Muscle layer of colon (tissue), 2 donors: ENCODE results near the gene AFAP1L2.

Experiments
- H3K27ac ChIP-seq: one replicate; pipeline ENCODE4 v1.7.0; 2013; ENCODE audit warnings: low read depth, mild to moderate bottlenecking, low read length, moderate library complexity
- H3K27me3 ChIP-seq, 2 donors: one replicate each; pipeline ENCODE4 v1.7.0; 2013; ENCODE audit warnings: low read length in 2 of 2, mild to moderate bottlenecking in 2 of 2; ENCODE audit not compliant: insufficient read depth in 2 of 2, control insufficient read depth in 1 of 2
- H3K36me3 ChIP-seq: one replicate; pipeline ENCODE4 v1.7.0; 2013; ENCODE audit warnings: mild to moderate bottlenecking, low read length; ENCODE audit not compliant: insufficient read depth
- H3K4me1 ChIP-seq: one replicate; pipeline ENCODE4 v1.7.0; 2013; ENCODE audit warnings: mild to moderate bottlenecking, low read length; ENCODE audit not compliant: insufficient read depth
- H3K4me3 ChIP-seq, 2 donors: one replicate each; pipeline ENCODE4 v1.7.0; 2013; ENCODE audit warnings: low read length in 2 of 2, low read depth in 1 of 2, mild to moderate bottlenecking in 1 of 2, moderate library complexity in 1 of 2
- H3K9ac ChIP-seq: one replicate; pipeline ENCODE4 v1.7.0; 2013; ENCODE audit warnings: low read length
- H3K9me3 ChIP-seq: one replicate; pipeline ENCODE4 v1.7.0; 2013; ENCODE audit warnings: mild to moderate bottlenecking, low read length
- donor health status: abdominal sarcoma.
- donor health status: Adenocarcinoma of cecum.

Gene AFAP1L2

GRCh38 chr10:114404171-114405010, at the start of gene AFAP1L2:
AFAP1L2 (minus strand) TSS chr10:114404502; CDS start chr10:114404455, 47 bp downstream.
- H3K27me3 ChIP-seq = peaks cover 0 to 9% of the 10 kb centered on the region in 2 donors
- H3K36me3 ChIP-seq = no peaks in the 10 kb centered on the region
- peaks cover 41% of the 10 kb centered on the region for H3K4me1 ChIP-seq
- H3K27ac ChIP-seq = peak within 1 kb of the TSS; percentile 56
- peak within 1 kb of the TSS; percentile 59 to 64 for H3K4me3 ChIP-seq
- peak within 1 kb of the TSS; percentile 34 for H3K9ac ChIP-seq
- no peaks in the 10 kb centered on the region for H3K9me3 ChIP-seq

- Histone ChIP-seq H3K27me3 (no peaks in the 10 kb centered on the region), H3K36me3 (no peaks in the 10 kb centered on the region), H3K4me3 (no peak overlapping the region), H3K9ac (no peak overlapping the region), H3K9me3 (no peaks in the 10 kb centered on the region), H3K4me1 (no peaks in the 10 kb centered on the region), H3K27ac (no peak overlapping the region)
Measured at GRCh38 chr10:114453576-114453975, 49.3 kb upstream of the AFAP1L2 start.

DNA sequence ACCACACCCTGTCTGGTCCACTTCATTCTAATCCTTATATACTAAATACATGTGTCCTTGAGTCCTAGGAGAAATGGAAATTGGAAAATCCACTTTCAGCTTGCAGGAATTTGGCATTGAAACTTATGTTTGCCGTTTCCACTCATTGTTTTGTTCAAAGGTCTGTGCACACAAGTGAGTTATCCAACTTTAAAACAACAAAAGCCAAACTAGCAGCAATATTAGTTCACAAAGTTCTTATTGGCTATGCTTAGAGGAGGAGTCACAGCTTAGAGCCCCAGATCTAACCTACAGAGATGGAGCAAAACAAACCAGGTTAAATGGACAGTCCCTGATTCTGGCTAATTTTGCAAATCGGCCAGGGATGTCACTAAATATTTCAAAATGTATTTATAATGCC, 44.6 kb upstream of the AFAP1L2 start:
- Histone ChIP-seq H3K36me3 (no peaks in the 10 kb centered on the region), H3K4me3 (no peak overlapping the region), H3K9ac (no peak overlapping the region), H3K27ac (no peak overlapping the region), H3K27me3 (no peaks in the 10 kb centered on the region), H3K4me1 (no peaks in the 10 kb centered on the region), H3K9me3 (no peaks in the 10 kb centered on the region)

DNA sequence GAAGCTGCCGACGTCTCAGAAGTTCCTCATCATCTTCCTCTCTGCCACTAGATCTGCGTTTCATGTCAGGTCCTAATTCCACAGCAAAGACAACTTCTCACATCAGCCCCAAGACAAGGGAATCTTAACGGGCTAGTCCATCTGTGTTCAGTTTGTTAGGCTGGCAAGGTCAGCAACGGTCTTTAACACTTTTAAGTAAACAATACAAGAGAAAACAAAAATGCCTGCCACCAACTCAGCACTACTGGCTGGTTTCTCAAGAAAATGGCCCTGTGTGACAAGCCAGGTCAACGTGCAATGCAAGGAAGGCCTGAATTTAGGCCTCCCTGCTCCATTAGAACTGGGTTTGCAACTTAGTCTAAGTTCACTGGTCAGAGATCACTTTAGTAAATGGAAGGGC, 41.0 kb upstream of the AFAP1L2 start:
- peaks cover 5% of the 10 kb centered on the region for H3K36me3 ChIP-seq
- no peaks in the 10 kb centered on the region for H3K9me3 ChIP-seq
- H3K27me3 ChIP-seq = no peaks in the 10 kb centered on the region
- H3K4me1 ChIP-seq = no peaks in the 10 kb centered on the region
- H3K4me3 ChIP-seq = no peak overlapping the region
- H3K27ac ChIP-seq = no peak overlapping the region
- H3K9ac ChIP-seq = no peak overlapping the region

GRCh38 chr10:114444819-114445218, 40.5 kb upstream of the AFAP1L2 start:
- H3K9ac ChIP-seq = no peak overlapping the region
- no peak overlapping the region for H3K4me3 ChIP-seq
- H3K27me3 ChIP-seq = no peaks in the 10 kb centered on the region
- H3K36me3 ChIP-seq = peaks cover 10% of the 10 kb centered on the region
- H3K9me3 ChIP-seq = no peaks in the 10 kb centered on the region
- H3K4me1 ChIP-seq = no peaks in the 10 kb centered on the region
- no peak overlapping the region for H3K27ac ChIP-seq

GRCh38 chr10:114442091-114442630, 37.9 kb upstream of the AFAP1L2 start:
- Histone ChIP-seq H3K4me3 (no peak overlapping the region), H3K4me1 (no peaks in the 10 kb centered on the region), H3K36me3 (peaks cover 21% of the 10 kb centered on the region), H3K27ac (no peak overlapping the region), H3K27me3 (no peaks in the 10 kb centered on the region), H3K9me3 (no peaks in the 10 kb centered on the region), H3K9ac (no peak overlapping the region)

- Histone ChIP-seq H3K9me3 (no peaks in the 10 kb centered on the region), H3K27me3 (no peaks in the 10 kb centered on the region), H3K36me3 (peaks cover 21% of the 10 kb centered on the region), H3K27ac (no peak overlapping the region), H3K9ac (no peak overlapping the region), H3K4me3 (no peak overlapping the region), H3K4me1 (no peaks in the 10 kb centered on the region)
Measured at GRCh38 chr10:114441107-114441506, 36.8 kb upstream of the AFAP1L2 start.

DNA sequence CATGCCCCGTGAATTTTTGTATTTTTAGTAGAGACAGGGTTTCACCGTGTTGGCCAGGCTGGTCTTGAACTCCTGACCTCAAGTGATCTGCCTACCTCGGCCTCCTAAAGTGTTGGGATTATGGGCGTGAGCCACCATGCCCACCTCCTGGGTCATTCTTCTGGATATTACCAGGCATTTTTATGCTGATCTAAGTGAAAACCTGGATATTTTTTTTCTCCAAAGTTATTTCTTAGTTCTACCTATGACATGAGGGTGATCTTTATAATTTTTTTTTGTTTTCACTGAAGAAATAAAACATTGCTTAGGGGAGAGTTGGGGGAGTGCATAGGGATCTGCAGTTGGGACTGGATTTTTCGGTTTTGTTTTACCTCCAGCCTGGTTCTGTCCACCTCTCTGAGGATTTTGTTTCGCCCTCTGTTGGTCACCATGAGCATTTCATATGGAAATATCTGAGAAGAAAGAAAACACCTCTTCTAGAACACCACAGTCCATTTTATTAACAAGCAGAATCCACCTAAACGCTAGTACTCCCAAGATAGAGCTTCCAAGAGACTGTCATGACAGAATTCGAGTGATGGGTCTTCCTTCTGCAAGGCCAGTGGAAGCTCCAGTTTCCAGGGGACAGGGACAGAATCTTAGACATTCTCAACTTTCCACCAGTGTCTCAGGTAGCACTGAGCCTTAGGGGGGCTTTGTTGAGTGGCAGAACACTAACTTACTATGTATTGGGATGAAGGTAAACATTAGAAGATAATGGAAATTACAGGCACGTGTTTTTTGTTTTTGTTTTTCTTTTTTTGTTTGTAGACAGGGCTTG, 33.4 kb upstream of the AFAP1L2 start:
- Histone ChIP-seq H3K9ac (no peak overlapping the region), H3K27me3 (no peaks in the 10 kb centered on the region), H3K4me1 (no peaks in the 10 kb centered on the region), H3K27ac (no peak overlapping the region), H3K9me3 (no peaks in the 10 kb centered on the region), H3K4me3 (no peak overlapping the region), H3K36me3 (peaks cover 21% of the 10 kb centered on the region)

GRCh38 chr10:114436941-114437340, 32.6 kb upstream of the AFAP1L2 start:
- H3K9ac ChIP-seq = no peak overlapping the region
- H3K27ac ChIP-seq = no peak overlapping the region
- H3K9me3 ChIP-seq = no peaks in the 10 kb centered on the region
- no peaks in the 10 kb centered on the region for H3K27me3 ChIP-seq
- no peak overlapping the region for H3K4me3 ChIP-seq
- H3K4me1 ChIP-seq = no peaks in the 10 kb centered on the region
- peaks cover 21% of the 10 kb centered on the region for H3K36me3 ChIP-seq

DNA sequence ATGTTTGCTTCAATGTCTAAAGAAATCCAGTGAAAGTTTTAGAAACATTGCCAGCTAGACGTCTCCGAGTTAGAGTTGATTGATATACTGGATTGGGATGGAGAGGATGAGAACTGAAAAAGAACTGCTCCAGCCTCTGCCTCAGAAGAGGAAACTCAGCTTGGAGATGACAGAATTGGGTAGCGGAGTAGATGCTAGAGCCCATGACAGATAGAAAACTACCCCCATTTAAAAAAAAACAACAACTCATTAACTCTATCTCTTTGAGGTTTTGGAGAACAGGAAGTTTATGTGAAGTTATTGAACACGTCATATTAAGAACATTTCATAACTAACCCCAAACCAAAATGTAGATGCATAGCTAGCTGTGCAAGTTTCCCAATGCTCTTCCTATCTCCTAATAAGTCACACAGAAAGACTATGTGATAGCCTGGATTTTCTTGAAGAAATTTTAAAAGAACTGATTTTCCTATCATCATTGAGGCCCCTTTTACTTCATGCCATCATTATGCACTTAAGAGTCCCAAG, 28.3 kb upstream of the AFAP1L2 start:
- no peaks in the 10 kb centered on the region for H3K4me1 ChIP-seq
- H3K27ac ChIP-seq = no peak overlapping the region
- H3K9ac ChIP-seq = no peak overlapping the region
- H3K36me3 ChIP-seq = no peaks in the 10 kb centered on the region
- H3K27me3 ChIP-seq = no peaks in the 10 kb centered on the region
- H3K9me3 ChIP-seq = no peaks in the 10 kb centered on the region
- no peak overlapping the region for H3K4me3 ChIP-seq

DNA sequence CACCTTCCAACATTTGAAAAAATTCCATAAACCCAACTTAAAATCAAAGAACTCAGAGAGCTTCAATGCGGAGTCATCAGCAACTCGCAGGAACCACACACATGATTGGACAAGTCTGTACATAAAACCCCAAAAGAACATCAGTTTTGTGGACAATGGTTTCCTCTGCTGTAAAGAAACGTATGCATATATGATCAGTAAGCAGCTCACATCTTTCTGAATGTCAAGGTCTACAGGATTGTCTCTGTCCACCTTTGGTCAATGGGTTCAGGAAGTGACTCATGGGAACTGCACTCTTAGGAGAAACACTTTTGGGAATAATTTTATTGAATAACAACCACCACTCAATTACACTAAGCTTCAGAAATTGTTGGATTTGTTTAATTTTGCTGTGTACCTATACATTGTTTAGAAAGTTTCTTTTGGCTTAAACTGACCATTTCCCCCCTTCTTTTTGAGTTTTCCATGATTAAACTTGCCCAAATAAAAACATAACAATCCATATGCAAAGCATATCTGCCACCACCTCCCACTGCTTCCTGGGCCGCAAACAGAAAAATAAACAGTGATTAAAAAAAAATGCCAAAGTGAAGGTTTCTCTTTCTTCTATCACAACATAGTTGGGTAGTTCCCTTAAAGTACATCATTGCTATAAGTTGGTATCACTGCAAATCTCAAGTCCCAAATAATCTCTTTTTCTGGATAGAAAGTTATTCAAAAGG, 27.3 kb upstream of the AFAP1L2 start:
- no peak overlapping the region for H3K27ac ChIP-seq
- H3K9ac ChIP-seq = no peak overlapping the region
- no peaks in the 10 kb centered on the region for H3K27me3 ChIP-seq
- H3K4me3 ChIP-seq = no peak overlapping the region
- no peaks in the 10 kb centered on the region for H3K4me1 ChIP-seq
- H3K9me3 ChIP-seq = no peaks in the 10 kb centered on the region
- H3K36me3 ChIP-seq = no peaks in the 10 kb centered on the region
